ENCODE measurements around the gene STRAP. TPM values are rescaled to one million over a fixed set of nuclear protein-coding genes. Genes with fewer than 3 reads are reported as not detected.

Gene STRAP
- total and polyA plus RNA-seq, 9 of the 15 experiments (the other 6 are each of a cell fraction or from before 2014, with no cell fraction given) = 58.5 to 134 (median 89.5) TPM

- TF ChIP-seq, protein P1, sequence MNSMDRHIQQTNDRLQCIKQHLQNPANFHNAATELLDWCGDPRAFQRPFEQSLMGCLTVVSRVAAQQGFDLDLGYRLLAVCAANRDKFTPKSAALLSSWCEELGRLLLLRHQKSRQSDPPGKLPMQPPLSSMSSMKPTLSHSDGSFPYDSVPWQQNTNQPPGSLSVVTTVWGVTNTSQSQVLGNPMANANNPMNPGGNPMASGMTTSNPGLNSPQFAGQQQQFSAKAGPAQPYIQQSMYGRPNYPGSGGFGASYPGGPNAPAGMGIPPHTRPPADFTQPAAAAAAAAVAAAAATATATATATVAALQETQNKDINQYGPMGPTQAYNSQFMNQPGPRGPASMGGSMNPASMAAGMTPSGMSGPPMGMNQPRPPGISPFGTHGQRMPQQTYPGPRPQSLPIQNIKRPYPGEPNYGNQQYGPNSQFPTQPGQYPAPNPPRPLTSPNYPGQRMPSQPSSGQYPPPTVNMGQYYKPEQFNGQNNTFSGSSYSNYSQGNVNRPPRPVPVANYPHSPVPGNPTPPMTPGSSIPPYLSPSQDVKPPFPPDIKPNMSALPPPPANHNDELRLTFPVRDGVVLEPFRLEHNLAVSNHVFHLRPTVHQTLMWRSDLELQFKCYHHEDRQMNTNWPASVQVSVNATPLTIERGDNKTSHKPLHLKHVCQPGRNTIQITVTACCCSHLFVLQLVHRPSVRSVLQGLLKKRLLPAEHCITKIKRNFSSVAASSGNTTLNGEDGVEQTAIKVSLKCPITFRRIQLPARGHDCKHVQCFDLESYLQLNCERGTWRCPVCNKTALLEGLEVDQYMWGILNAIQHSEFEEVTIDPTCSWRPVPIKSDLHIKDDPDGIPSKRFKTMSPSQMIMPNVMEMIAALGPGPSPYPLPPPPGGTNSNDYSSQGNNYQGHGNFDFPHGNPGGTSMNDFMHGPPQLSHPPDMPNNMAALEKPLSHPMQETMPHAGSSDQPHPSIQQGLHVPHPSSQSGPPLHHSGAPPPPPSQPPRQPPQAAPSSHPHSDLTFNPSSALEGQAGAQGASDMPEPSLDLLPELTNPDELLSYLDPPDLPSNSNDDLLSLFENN (IDR thresholded peaks at IDR 0.05; ENCODE audit: low read depth in 2 of 2, low read length in 2 of 2) = no peak
- TF ChIP-seq ATF7 (IDR thresholded peaks at IDR 0.05) (no peak), WHSC1 (IDR thresholded peaks at IDR 0.05; ENCODE audit: low read length) (no peak), RBM17 (IDR thresholded peaks at IDR 0.05; ENCODE audit: borderline replicate concordance, low read depth, low read length) (no peak), ZNF766 (CRISPR knock-in tag; conservative IDR thresholded peaks at IDR 0.05) (no peak)
- TF ChIP-seq, protein P2, sequence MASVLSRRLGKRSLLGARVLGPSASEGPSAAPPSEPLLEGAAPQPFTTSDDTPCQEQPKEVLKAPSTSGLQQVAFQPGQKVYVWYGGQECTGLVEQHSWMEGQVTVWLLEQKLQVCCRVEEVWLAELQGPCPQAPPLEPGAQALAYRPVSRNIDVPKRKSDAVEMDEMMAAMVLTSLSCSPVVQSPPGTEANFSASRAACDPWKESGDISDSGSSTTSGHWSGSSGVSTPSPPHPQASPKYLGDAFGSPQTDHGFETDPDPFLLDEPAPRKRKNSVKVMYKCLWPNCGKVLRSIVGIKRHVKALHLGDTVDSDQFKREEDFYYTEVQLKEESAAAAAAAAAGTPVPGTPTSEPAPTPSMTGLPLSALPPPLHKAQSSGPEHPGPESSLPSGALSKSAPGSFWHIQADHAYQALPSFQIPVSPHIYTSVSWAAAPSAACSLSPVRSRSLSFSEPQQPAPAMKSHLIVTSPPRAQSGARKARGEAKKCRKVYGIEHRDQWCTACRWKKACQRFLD (CRISPR knock-in tag; IDR thresholded peaks at IDR 0.05) = no peak
- TF ChIP-seq, protein P3, sequence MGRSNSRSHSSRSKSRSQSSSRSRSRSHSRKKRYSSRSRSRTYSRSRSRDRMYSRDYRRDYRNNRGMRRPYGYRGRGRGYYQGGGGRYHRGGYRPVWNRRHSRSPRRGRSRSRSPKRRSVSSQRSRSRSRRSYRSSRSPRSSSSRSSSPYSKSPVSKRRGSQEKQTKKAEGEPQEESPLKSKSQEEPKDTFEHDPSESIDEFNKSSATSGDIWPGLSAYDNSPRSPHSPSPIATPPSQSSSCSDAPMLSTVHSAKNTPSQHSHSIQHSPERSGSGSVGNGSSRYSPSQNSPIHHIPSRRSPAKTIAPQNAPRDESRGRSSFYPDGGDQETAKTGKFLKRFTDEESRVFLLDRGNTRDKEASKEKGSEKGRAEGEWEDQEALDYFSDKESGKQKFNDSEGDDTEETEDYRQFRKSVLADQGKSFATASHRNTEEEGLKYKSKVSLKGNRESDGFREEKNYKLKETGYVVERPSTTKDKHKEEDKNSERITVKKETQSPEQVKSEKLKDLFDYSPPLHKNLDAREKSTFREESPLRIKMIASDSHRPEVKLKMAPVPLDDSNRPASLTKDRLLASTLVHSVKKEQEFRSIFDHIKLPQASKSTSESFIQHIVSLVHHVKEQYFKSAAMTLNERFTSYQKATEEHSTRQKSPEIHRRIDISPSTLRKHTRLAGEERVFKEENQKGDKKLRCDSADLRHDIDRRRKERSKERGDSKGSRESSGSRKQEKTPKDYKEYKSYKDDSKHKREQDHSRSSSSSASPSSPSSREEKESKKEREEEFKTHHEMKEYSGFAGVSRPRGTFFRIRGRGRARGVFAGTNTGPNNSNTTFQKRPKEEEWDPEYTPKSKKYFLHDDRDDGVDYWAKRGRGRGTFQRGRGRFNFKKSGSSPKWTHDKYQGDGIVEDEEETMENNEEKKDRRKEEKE (IDR thresholded peaks at IDR 0.05; ENCODE audit: borderline replicate concordance in 1 of 2, control insufficient read depth in 1 of 2, low read depth in 2 of 2, low read length in 1 of 2) = no peak
Observed at GRCh38 chr12:15910864-15911721, 28.9 kb downstream of the STRAP start, which contains the start of gene DERA (continued).
